Stimulated activated CD8-positive, alpha-beta memory T cell treated with anti-CD3 and anti-CD28 coated beads, Interleukin-15, amount 100 ng/mL, for 1 hour (primary cell): ENCODE measurements around the gene HHLA2.
"Not testable (repeated sequence)": the region's sequence is repeated elsewhere in the genome, so short reads cannot be mapped to it uniquely, and the experiment has no call there.

Experiments used
- DNase-seq: peaks from one replicate; pipeline ENCODE4 v3.0.0-alpha.2; 2020; ENCODE audit warnings: low read depth

Gene HHLA2, protein sequence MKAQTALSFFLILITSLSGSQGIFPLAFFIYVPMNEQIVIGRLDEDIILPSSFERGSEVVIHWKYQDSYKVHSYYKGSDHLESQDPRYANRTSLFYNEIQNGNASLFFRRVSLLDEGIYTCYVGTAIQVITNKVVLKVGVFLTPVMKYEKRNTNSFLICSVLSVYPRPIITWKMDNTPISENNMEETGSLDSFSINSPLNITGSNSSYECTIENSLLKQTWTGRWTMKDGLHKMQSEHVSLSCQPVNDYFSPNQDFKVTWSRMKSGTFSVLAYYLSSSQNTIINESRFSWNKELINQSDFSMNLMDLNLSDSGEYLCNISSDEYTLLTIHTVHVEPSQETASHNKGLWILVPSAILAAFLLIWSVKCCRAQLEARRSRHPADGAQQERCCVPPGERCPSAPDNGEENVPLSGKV

DNA sequence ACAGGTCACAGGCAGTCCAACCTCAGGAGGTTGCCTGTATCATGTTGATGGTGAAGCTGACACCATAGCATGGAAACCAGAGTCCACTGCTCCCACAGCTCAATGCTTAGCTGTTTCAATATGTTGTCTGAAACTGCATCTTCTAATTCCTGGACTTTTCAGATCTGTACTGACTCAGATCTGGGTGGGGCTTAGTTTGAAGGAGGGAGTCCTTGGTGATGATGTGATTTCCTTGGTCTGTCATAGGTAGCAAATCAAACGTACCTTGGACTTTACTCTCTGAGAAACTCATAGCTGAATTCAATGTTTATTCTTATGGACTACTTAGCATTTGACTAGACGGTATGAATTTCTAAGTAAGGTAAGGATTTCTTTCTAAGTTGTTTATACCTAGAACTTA is at the start of gene HHLA2:
Gene HHLA2, plus strand, starts transcription at position 310 of the 400 bp plus-strand sequence. CDS start 55,266 bp downstream, outside the sequence.
- DNase-seq, result no peak

DNA sequence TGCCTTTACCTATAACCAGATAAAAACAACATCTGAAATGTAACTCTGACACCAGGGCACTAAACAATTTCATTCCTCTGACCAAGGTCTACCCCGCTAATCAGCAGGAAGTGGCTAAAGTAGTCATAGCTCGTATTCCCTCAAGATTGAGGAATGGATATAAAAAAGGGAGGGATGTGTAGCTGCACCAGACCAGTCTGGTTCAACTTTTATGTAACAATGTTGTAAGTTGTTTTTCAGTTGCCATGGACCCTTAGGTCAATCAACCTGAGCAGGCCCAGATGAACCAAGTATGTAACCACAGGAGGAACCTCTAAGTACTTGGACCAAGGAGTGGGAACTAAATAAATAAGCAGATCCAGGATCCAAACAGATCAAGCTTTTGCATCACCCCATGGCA is 45.7 kb upstream of the HHLA2 start:
- no peak for DNase-seq

DNA sequence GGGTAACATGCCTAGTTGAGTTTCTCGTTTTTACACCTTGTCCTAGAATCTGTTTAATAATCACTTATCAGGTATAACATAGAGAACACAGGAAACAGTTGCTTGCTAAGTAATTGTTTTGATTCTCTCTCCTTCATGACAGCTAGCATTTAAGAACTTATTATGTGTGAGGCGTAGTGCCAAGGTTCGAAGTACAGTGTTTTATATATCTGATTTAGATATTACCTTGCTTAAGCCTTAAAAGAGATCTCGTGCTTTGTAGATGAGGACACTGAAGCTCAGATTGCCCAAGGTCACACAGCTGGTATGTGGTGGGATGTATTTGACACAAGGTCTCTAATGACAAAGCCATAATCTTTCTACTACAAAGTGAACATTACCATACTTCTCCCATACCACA is 45.1 kb upstream of the HHLA2 start:
- no peak for DNase-seq

DNA sequence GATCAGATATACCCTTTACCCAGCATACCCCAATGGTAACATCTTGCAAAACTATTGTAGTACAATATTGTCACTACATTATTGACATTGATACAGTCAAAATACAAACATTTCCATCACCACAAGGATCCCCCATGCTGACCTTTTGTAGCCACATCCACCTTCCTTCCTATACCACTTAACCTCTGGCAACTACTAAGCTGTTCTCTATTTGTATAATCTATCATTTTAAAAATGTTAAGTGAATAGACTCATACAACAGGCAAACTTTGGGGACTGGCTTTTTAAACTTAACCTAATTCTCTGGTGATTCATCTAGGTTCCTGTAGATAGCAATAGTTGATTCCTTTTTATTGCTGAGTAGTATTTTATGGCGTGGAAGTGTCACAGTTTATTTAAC is 44.5 kb upstream of the HHLA2 start:
- DNase-seq, result no peak

DNA sequence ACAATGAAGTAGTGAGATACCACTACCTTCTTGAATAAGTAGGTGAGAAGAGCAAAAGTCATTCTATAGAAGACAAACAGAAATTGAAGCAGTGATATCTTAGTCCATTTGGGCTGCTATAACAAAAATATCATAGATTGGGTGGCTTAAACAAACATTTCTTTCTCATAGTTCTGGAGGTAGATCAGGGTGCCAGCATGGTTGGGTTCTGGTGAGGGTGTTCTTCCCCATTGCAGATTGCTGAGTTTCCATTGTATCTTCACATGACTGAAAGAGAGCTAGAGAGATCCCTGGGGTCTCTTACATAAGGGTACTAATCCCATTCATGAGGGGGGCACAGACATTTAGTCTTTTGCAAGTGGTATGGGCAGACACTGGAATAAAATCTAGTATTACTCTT is 41.2 kb upstream of the HHLA2 start:
- DNase-seq, result no peak

DNA sequence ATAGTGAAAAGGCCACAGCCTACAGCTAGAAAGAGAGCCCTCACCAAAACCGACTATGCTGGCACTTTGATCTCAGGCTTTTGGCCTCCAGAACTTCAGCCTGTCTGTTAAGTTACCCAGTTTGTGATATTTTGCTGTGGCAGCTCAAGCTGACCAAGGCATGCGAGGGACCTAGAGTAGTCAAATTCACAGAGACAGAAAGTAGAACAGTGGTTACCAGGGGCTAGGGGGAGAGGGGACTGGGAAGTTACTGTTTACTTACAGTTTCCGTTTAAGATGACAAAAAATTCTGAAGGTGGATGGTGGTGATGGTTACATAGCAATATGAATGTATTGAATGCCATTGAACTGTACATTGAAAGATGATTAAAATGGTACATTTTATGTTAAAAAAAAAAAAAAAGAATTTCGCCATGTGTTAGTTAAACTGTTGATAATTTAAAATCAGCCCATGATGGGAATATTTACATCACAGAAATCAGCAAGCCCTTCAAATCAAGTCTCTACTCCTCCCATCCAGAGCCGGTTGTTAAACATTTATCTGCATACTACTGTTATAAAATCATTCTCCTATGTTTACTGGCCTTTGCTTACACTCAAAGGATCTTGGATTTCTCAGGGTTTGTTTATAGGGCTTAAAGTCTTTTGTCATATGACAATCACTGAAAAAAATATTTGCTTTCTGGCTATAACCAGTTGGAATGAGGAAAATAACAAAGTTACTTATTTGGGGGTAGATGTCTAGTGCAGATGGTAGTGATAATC is 31.6 kb upstream of the HHLA2 start:
- not testable (repeated sequence) for DNase-seq

DNA sequence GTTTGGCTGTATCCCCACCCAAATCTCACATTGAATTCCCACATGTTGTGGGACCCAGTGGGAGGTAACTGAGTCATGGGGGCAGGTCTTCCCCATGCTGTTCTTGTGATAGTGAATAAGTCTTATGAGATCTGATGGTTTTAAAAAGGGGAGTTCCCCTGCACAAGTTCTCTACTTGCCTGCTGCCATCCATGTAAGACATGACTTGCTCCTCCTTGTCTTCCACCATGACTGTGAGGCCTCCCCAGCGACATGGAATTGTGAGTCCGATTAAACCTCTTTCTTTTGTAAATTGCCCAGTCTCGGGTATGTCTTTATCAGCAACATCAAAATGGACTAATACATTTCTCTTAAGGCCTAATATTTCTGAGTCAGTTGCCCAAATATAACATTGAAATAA is 28.1 kb upstream of the HHLA2 start:
- not testable (repeated sequence) for DNase-seq

DNA sequence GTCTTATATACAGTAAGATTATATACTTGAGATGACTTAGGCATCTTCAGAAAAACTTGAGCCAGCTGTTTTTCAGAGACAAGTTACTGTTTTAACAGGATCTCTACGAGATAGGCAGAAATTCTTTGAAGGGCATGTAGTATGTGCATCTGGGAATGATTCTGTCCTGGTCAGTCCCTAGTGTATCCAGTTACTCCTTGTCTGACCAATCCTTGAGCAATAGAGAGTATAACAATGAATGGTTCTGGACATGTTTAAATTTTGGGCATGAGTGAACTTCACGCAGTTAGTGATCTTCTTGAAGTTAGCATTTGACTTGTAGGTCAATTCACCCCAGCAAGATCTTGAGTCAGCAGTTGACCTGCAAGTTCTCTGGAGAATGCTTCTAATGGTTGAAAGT is 24.7 kb upstream of the HHLA2 start:
- no peak for DNase-seq

DNA sequence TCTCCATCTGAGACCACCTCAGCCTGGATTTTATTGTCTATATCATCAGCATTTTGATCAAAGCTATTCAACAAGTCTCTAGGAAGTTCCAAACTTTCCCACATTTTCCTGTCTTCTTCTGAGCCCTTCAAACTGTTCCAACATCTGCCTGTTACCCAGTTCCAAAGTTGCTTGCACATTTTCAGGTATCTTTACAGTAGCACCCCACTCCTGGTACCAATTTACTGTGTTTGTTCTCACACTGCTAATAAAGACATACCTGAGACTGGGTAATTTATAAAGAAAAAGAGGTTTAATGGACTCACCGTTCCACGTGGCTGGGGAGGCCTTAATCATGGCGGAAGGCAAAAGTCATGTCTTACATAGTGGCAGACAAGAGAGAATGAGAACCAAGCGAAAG is 17.3 kb upstream of the HHLA2 start:
- not testable (repeated sequence) for DNase-seq

DNA sequence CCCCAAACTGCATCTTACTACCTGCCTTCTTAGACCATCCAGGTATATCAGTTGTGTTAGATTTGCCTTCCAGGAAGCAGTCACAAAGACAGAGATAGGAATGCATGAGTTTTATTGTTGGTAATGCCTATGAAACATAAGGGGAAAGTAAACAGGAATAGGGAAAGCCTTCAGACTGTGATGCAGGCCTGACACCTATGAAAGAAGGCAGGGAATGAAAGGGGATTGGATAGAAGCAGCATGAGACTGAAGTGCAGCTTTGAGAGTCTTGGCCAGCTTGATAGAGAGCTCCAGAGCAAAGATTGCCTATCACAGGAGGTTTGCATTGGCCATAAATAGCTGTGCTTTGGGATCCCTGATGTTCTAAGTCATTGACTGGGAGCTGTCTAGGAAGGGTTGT is 15.9 kb upstream of the HHLA2 start:
- no peak for DNase-seq

DNA sequence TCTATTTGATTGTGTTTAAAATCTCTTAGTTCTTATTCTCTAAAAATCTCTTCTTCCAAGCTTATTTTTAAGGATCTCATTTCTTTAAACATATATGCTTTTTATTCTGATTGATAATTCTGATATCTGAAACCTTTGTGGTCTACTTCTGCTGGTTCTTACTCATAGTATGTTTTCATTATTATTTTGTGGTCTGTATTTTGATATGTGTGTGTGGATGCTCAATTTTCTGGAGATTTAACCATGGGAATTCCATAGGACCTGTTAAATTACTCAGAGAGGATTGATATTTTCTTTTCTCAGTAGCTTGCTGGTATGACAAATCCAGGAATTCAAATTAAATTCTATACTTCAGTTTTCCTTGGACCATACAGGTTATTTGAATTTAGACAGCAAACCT is 14.7 kb upstream of the HHLA2 start:
- no peak for DNase-seq

DNA sequence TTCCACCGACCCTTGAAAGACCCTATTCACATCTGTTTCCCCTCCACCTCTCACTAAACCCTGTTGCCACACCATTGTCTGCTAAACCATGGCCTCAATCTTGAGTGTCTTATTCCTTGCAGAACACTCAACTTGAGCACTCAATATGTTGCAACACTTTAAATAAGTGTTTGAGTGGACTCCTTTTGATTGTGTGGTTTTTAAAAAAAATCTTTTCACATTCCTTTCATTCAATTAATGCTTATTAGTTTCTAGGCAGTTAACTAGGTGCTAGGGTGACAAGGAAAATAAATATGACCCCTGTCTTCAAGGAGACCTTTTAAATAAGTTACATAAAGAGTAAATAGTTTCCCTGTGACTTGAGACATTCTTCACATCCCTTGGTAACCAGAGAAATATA is 13.3 kb upstream of the HHLA2 start:
- no peak for DNase-seq

DNA sequence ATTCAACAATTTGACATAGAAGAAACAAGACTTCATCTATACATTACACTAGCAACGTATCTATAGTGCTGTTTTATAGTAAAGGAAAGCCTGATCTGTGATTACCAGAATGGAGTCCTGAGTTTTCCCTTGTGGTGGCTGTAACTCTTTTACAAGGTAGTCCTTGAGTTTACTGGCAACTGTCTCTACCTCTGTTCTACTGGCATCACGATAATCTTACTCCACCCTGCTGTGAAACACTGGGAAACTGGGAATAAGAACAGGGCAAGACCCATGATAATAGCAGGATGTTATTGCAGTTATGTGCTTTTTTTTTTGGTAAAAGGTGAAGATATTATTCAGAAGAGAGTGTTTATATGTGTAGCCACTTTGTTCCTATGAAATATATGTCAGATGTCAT is 12.4 kb upstream of the HHLA2 start:
- DNase-seq, result no peak

DNA sequence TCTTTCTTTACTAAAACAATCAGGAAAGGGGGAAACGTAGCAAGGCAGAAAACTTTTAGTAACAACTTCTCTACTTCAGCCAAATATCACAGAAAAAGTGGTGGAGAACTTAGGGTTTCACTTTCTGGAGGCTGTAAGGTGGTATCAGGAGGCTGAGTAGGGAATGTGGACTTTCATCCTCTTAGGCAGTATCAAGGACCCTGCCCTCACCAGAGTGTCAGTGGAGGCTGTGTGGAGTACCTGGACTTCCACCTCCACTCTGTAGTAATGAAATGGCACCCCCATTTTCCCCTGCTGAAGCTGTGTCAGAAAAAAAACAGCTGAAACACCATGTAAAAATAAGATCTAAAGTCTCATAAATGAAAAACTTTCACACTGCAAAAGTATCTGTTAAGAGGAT is 11.2 kb upstream of the HHLA2 start:
- DNase-seq, result no peak

DNA sequence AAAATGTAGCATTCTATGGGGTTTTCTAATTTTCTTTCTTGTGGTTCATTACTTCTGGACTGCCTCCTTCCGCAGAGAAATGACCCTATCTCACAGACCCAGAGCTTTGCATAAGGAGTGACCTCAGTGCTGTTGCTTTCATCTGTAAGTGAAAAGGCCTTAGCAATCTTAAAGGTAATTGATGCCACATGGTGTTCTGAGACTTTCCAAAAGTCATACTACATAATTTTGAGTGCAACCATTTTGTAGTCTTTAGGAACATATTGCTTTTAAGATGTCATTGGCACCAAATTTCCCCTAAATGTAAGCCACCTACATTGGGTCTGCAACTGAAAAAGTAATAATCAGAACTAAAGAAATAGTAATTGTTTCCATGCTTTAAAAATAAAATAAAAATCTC is 9.2 kb upstream of the HHLA2 start:
- DNase-seq, result no peak

DNA sequence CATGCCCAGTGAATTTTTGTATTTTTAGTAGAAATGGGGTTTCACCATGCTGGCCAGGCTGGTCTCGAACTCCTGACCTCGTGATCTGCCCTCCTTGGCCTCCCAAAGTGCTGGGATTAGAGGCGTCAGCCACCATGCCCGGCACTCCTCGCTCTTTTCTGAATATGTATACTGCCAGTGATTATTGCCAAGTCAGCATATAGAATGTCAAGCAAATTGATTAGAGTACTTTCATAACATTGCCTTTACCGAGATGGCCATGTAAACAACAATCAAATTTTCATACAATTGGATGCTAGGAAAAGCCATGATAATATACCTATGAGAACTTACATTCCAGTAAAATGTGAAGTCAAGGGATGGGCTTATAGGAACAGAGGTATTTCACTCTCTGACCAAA is 8.2 kb upstream of the HHLA2 start:
- not testable (repeated sequence) for DNase-seq

DNA sequence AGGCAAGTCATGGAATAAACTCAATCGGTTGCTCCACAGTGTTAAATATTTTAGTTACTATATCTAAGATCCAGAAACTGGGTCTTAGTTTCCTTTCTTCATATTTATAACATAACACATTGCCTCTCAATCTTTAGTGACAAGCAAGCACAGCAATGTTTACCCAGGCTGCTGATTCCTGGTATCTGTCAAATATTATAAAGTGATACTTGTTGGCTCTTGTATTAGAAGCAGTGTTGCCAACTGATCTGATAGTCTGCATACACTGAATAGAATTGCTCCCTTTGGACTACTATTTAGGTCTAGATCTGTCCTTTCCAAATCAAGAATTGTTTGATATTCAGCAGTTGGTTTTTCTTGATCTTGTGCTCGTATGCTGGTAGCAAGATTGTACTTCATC is 7.2 kb upstream of the HHLA2 start:
- DNase-seq, result no peak

DNA sequence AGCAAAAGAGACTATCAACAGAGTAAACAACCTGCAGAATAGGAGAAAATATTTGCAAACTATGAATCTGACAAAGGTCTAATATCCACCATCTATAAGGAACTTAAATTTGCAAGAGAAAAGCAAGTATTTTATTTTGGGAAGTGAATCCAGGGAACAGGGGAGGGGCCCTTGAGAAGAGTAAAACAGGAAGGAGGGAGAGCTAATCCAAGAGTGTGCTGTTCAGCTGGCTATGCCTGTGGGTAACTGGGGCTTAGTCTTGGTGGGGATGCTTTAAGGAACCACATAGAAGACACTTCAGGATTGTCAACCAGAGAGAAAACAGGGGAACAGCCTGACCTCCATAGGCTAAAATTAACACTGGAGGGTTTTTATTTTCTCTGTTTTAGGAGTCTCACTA is 3.9 kb upstream of the HHLA2 start:
- DNase-seq, result no peak

DNA sequence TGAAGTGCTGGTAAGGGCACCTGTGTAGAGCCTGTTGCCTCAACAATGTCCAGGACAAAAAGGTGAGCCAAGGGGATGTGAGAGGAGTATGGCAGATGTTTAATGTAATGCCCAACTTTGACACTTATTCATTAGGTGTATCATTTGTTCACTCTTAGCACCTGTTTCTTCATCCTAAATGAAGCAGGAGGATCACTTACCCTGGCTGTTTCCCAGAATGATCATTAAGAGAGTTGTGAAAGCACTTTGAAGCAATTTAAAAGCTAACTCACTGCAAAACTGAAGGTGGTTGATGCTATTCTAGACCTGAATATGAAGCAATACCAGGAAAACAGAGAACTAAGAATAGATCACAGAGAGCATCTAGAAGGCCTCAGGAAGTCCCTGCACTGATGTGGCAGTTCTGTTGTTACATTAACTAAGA is 3.4 kb upstream of the HHLA2 start:
- DNase-seq, result no peak

DNA sequence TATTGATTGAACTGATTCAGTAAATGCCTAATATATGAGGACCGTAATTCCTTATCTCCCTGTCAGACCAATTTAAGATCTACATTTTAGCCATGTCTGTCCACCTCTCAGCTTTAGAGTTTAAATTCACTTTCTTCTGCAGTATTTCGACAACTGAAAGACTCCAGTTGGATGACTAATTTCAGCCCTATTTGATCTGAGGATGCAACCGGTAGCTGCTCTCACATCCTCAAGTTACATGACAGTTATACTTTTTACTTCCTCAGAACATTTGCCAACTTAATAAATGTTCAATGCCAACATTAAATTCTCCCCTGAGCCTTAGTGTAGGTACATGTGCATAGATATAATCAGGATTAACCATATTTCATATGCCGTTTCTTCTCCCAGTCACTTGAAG is 2.5 kb upstream of the HHLA2 start:
- no peak for DNase-seq

DNA sequence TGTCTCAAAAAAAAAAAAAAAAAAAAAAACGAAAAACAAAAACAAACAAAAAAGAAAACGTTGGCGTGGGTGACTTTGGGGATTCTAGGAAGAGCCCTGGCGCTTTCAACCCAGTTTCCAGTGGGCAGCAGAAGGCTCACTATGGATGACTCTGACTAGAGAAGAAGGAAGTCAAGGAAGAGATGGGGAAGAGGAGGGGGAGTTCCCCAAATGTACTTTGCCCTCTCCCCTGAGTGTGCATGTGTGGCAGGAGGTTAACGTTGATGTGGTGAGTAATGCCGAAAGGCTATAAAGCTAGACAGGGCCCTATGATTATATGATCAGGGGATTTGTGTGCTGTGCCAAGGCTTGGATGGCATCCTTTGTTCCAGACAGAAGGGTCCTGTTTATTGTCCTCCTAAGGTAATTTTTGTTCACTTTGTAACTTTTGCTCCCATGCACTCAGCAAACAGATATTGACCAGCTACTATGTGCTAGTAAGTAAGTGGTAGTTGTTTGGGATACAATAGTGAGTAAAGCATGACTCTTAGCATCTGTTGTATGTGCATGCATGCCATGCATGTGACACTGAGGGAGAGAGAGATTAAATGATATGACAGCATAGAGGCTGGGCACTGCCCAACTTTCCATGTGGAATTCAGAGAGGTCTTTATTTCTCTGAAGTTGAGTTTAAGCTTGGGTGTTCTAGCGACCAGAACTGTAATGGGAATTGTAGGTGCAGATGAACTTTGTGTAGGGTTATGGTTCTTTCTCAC is 750 bp upstream of the HHLA2 start:
- DNase-seq, result no peak

DNA sequence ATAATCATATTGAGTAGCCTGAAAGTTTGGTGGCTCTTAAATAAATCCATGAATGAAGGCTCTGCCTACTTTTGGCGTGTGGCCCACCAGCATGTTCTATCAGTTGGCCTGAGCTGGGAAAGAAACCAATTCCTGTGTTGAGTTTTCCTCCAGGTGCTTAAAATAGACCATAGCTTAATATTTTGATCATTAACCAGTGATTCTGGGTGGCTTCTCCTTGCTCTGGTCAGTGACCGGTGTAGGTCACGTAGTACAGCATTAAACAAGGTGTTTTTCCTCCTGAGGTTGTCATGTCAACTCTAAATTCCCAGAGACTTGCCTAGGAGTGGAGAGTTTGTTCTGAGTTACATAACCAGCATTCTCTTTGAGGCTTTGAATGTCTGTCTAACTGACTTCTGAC is 1.3 kb downstream of the HHLA2 start:
- no peak for DNase-seq

DNA sequence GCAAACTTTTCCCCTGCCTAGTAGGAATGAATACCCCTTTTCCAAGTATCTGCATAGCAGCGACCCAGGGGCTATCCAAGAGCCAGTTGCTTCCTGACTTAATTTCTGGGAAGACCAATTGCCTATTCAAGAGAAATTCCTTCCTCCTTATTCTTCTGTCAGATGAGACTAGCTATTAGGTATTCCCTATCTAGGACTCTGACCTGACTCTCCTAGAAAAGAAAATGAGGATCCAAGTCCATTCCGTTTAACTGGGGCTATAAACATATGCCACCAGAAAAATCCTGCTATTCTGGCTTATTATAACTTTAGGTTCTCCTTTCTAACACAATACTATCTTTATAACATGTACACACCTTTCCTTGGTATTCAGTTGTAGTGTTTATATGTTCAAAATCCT is 1.7 kb downstream of the HHLA2 start:
- DNase-seq, result no peak
